Hepatocyte (in vitro differentiated cells): Measurements from ENCODE around the gene PXN. TPM values are rescaled to one million over a fixed set of nuclear protein-coding genes. Genes with fewer than 3 reads are reported as not detected.

ENCODE experiments used
- DNase-seq: peaks from one replicate; pipeline ENCODE4 v3.0.0-alpha.2; 2016; ENCODE audit warnings: low spot score
- H2AFZ ChIP-seq: fragments of 200-600 bp; sonication (generic); 2 replicates; pipeline ENCODE4 v1.6.0; 2016; ENCODE audit warnings: antibody characterized with exemption, mild to moderate bottlenecking
- H3K27ac ChIP-seq: fragments of 200-600 bp; sonication (generic); 2 replicates; pipeline ENCODE4 v1.5.1; 2016; ENCODE audit warnings: mild to moderate bottlenecking
- H3K27me3 ChIP-seq: fragments of 200-600 bp; sonication (generic); 2 replicates; pipeline ENCODE4 v1.6.1; 2016
- H3K36me3 ChIP-seq: fragments of 200-600 bp; sonication (generic); replicated peaks from 2 replicates; pipeline ENCODE4 v1.5.1; 2016; ENCODE audit warnings: low read depth; ENCODE audit not compliant: insufficient read depth
- H3K4me1 ChIP-seq: fragments of 200-600 bp; sonication (generic); 2 replicates; pipeline ENCODE4 v1.5.1; 2016; ENCODE audit warnings: mild to moderate bottlenecking, moderate library complexity; ENCODE audit not compliant: insufficient read depth
- H3K4me2 ChIP-seq: fragments of 200-600 bp; sonication (generic); 2 replicates; pipeline ENCODE4 v1.6.0; 2016
- H3K4me3 ChIP-seq: fragments of 200-600 bp; sonication (generic); 2 replicates; pipeline ENCODE4 v1.5.1; 2016; ENCODE audit warnings: mild to moderate bottlenecking
- H3K79me2 ChIP-seq: fragments of 200-600 bp; sonication (generic); 2 replicates; pipeline ENCODE4 v1.6.0; 2017; ENCODE audit warnings: mild to moderate bottlenecking
- H3K9me2 ChIP-seq: fragments of 200-600 bp; sonication (generic); replicated peaks from 2 replicates; pipeline ENCODE4 v1.6.0; 2017; ENCODE audit warnings: mild to moderate bottlenecking; ENCODE audit not compliant: insufficient read depth
- H3K9me3 ChIP-seq: fragments of 200-600 bp; sonication (generic); 2 replicates; pipeline ENCODE4 v1.5.1; 2016; ENCODE audit warnings: low read depth, mild to moderate bottlenecking
- H4K20me1 ChIP-seq: fragments of 200-600 bp; sonication (generic); 2 replicates; pipeline ENCODE4 v1.6.0; 2016; ENCODE audit warnings: mild to moderate bottlenecking; ENCODE audit not compliant: insufficient read depth, poor library complexity, severe bottlenecking
- EZH2 ChIP-seq: fragments of 200-600 bp; sonication (generic); IDR thresholded peaks from 2 replicates; pipeline ENCODE4 v1.6.1; 2016; ENCODE audit warnings: antibody characterized with exemption, mild to moderate bottlenecking, borderline replicate concordance
- EZH2phosphoT487 ChIP-seq: fragments of 200-600 bp; sonication (generic); IDR thresholded peaks from one replicate; pipeline ENCODE4 v1.6.1; 2018; ENCODE audit warnings: antibody characterized with exemption, mild to moderate bottlenecking, low read depth, moderate library complexity; ENCODE audit not compliant: unreplicated experiment, severe bottlenecking
- WGBS: methylation state at CpG from one replicate; pipeline ENCODE4 v1.1.6; 2016; ENCODE audit warnings: low lambda C conversion rate; ENCODE audit errors: missing lambda C conversion rate; 5-methylcytosine and 5-hydroxymethylcytosine counted together
- polyA plus RNA-seq: library from polyadenylated mRNA; unstranded; fragments of >200 nt; fragmentation: Nextera tagmentation; extraction: Ambion mirVana; gene quantifications from 2 replicates; pipeline ENCODE4 v1.2.1, GENCODE V29; 2016
- total RNA-seq: library from RNA; depleted of rRNA; stranded (reverse); fragments of >200 nt; gene quantifications from 2 replicates; pipeline ENCODE4 v1.2.3, GENCODE V29; 2014
- TF ChIP-seq, protein P1 (sequence below): fragments of 200-600 bp; sonication (generic); IDR thresholded peaks from 2 replicates; pipeline ENCODE4 v1.5.1; 2016; ENCODE audit warnings: antibody characterized with exemption, mild to moderate bottlenecking; ENCODE audit not compliant: poor library complexity

The PXN gene
- total and polyA plus RNA-seq, 2 experiments from 2014 or later, result 26.7 to 61.7 TPM

DNA sequence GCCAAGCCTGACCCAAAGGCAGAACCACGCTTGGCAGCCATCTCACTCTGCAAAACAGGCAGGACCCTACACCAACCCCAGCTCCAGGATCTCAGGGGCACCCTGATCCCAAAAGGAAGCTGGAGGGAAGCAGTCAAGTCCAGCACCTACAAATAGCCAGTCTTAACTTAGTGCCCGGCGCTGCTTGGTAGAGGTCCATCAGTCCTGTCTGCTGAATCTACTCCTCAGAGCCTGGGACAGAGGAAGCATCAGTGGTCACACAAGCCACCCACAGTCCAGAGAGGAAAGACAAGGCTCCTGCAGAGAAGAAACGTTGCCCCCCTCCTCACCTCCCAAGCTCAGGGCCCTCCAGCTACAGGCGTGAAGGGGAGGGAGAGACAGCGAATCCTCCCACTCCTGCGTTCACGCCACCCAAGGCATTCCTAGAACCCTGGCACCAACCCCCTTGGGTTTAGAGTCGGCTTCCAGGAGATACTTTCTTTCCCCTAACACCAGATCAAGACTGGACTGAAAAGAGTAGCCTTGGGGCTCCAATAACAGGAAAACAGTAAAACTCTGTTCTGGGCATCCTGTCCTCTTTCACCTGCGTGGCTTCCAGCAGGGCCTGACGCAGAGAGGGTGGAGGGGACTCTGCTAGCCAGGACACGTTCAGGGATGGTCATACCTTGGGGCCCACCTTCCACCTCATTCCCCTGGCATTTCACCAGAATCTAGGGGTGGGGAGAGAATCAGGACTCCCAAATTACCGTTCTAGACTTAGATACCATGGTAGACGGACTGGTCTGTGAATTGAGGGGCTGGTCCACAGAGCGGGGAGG lies 1.2 kb downstream of the PXN start:
- TF ChIP-seq, protein P1, sequence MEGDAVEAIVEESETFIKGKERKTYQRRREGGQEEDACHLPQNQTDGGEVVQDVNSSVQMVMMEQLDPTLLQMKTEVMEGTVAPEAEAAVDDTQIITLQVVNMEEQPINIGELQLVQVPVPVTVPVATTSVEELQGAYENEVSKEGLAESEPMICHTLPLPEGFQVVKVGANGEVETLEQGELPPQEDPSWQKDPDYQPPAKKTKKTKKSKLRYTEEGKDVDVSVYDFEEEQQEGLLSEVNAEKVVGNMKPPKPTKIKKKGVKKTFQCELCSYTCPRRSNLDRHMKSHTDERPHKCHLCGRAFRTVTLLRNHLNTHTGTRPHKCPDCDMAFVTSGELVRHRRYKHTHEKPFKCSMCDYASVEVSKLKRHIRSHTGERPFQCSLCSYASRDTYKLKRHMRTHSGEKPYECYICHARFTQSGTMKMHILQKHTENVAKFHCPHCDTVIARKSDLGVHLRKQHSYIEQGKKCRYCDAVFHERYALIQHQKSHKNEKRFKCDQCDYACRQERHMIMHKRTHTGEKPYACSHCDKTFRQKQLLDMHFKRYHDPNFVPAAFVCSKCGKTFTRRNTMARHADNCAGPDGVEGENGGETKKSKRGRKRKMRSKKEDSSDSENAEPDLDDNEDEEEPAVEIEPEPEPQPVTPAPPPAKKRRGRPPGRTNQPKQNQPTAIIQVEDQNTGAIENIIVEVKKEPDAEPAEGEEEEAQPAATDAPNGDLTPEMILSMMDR, result no peak
- TF ChIP-seq EZH2phosphoT487, result no peak
- no peak for TF ChIP-seq EZH2
- Histone ChIP-seq H4K20me1 (peaks cover 47% of the 10 kb centered on the region), H2AFZ (no peak overlapping the region), H3K79me2 (peaks cover 62% of the 10 kb centered on the region), H3K4me3 (peak overlapping the region; percentile 95), H3K4me1 (peaks cover 43% of the 10 kb centered on the region), H3K9me3 (no peaks in the 10 kb centered on the region), H3K27me3 (no peaks in the 10 kb centered on the region), H3K9me2 (no peaks in the 10 kb centered on the region), H3K27ac (peak overlapping the region; percentile 84), H3K4me2 (peak overlapping the region; percentile 82), H3K36me3 (no peaks in the 10 kb centered on the region)
- DNase-seq, result no peak
- WGBS, result 35% methylated on average over 15 of the region's 15 CpGs

DNA sequence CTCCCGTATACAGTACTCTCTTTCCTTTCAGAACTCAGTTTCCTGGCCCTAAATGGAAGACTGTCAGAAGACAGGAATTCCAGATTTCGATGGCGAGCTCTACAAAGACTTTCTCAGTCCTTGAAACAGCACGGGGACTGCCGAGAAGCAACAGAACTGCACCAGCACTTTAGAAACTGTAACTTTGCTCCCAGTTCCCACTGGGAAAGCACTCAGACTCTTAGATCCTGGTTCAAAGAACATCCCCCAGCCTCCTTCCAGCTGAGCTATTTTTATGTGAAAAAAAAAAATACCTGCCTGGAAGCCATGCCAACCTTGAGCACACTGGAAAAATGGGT lies 1.8 kb downstream of the PXN start:
- peak overlapping the region; percentile 84 for H3K27ac ChIP-seq
- H3K4me3 ChIP-seq, result peak overlapping the region; percentile 95
- no peaks in the 10 kb centered on the region for H3K36me3 ChIP-seq
- peaks cover 46% of the 10 kb centered on the region for H3K4me1 ChIP-seq
- WGBS, result 34% methylated on average over 5 of the region's 5 CpGs
- no peak for DNase-seq
- no peaks in the 10 kb centered on the region for H3K27me3 ChIP-seq
- TF ChIP-seq EZH2 (no peak), EZH2phosphoT487 (no peak)
- TF ChIP-seq, protein P1, result no peak
- peaks cover 52% of the 10 kb centered on the region for H4K20me1 ChIP-seq
- no peaks in the 10 kb centered on the region for H3K9me3 ChIP-seq
- H3K9me2 ChIP-seq, result no peaks in the 10 kb centered on the region
- H2AFZ ChIP-seq, result no peak overlapping the region
- H3K4me2 ChIP-seq, result peak overlapping the region; percentile 82
- H3K79me2 ChIP-seq, result peaks cover 68% of the 10 kb centered on the region

DNA sequence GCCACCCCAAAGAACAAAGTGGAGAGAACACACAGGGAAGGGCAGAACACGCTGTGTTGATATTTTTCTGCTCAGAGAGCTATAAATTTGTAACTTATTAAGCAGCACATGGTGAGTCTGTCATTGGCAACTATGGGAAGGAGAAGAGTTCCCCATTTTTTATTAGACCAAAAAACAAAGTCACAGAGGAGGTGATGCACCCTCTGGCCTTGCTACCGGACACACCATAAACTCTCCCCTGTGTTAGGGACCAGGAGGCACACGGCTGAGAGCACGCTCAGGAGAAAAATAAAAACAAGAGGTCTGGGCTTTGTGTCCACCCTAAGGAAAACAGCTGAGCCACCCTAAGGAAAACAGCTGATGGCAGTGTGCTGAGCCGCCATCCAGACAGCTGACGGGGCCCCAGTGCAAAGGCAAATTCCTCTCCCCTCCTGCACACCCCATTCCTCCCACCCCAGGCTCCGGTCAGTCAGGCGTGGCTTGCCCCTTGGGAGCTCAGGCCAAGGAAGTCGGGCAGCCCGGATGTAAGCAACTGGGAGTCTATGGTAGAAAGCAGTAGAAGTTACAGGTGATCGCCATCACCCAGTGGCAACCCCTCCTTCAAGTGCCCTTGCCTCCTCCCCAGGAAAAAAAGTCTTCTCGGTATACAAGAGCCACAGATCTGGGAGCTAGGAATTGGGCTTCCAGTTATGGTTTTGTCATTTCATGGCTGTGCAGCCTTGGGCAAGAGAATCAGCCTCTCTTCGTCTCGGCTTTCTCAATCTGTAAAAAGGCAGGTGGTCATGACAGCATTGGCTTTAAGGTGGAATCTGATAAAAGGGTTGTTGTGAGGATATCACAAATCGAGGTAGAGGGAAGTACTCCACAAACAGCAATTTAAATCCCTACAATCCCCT lies 2.4 kb downstream of the PXN start:
- Histone ChIP-seq H2AFZ (no peak overlapping the region), H3K79me2 (peaks cover 74% of the 10 kb centered on the region), H3K4me2 (peak overlapping the region; percentile 82), H3K27me3 (no peaks in the 10 kb centered on the region), H3K4me1 (peaks cover 42% of the 10 kb centered on the region), H3K9me2 (no peaks in the 10 kb centered on the region), H3K27ac (peak overlapping the region; percentile 84), H3K4me3 (peak overlapping the region; percentile 4), H3K36me3 (no peaks in the 10 kb centered on the region), H4K20me1 (peaks cover 56% of the 10 kb centered on the region), H3K9me3 (no peaks in the 10 kb centered on the region)
- no peak for TF ChIP-seq EZH2phosphoT487
- TF ChIP-seq EZH2, result no peak
- TF ChIP-seq, protein P1, result no peak
- WGBS, result 55% methylated on average over 15 of the region's 15 CpGs
- DNase-seq, result no peak
